Right lobe of liver (tissue), 6 donors: ENCODE results near the gene NUCKS1. TPM values are rescaled to one million over a fixed set of nuclear protein-coding genes. Genes with fewer than 3 reads are reported as not detected.

Experiments used
- ATAC-seq, 4 donors: fragments of 200-7000 bp; cut with Tn5 transposase; one replicate each; pipeline ENCODE4 v1.9.1; 2020; ENCODE audit warnings: mild to moderate bottlenecking in 4 of 4, moderate library complexity in 4 of 4
- DNase-seq, 3 donors: peaks; one replicate each; pipeline ENCODE4 v3.0.0-alpha.2; 2020
- H3K27ac ChIP-seq, 3 donors: fragments of 200-600 bp; one replicate each; pipeline ENCODE4 v1.8.0; 2022
- H3K27me3 ChIP-seq, 2 donors: fragments of 200-600 bp; one replicate each; pipeline ENCODE4 v1.8.0; 2022
- H3K36me3 ChIP-seq, 4 donors: fragments of 200-600 bp; sonication (generic) in 1 of 4; one replicate each; pipeline versions ENCODE4 v1.5.1 to v1.8.0; 2017 to 2022; ENCODE audit warnings: control low read depth in 1 of 4
- H3K4me1 ChIP-seq, 4 donors: fragments of 200-600 bp; sonication (generic) in 1 of 4; one replicate each; pipeline versions ENCODE4 v1.5.1 to v1.8.0; 2017 to 2022; ENCODE audit warnings: control low read depth in 1 of 4
- H3K4me3 ChIP-seq, 3 donors: fragments of 200-600 bp; one replicate each; pipeline ENCODE4 v1.8.0; 2022
- H3K9me3 ChIP-seq, 4 donors: fragments of 200-600 bp; sonication (generic) in 1 of 4; one replicate each; pipeline versions ENCODE4 v1.5.1 to v1.8.0; 2017 to 2022; ENCODE audit warnings: control low read depth in 1 of 4
- CTCF ChIP-seq, 4 donors: fragments of 200-600 bp in 3 of 4; fragments of 450-650 bp in 1 of 4; IDR thresholded peaks; one replicate each; pipeline versions ENCODE4 v1.5.1 to v1.8.0; 2016 to 2022; ENCODE audit warnings: antibody characterized with exemption in 4 of 4, mild to moderate bottlenecking in 2 of 4
- POLR2A ChIP-seq: fragments of 450-650 bp; IDR thresholded peaks from one replicate; pipeline ENCODE4 v1.6.1; 2017; ENCODE audit warnings: antibody characterized with exemption, mild to moderate bottlenecking
- WGBS: methylation state at CpG from one replicate; pipeline ENCODE4 v1.1.6; 2018; ENCODE audit warnings: low coverage, low lambda C conversion rate; ENCODE audit not compliant: insufficient coverage; ENCODE audit errors: missing lambda C conversion rate; 5-methylcytosine and 5-hydroxymethylcytosine counted together
- intact Hi-C, 2 donors: fragments of 100-400 bp; cut with DNase I; formaldehyde crosslinking; loops; one replicate each; pipeline versions ENCODE4 v1.11.2 to v1.14.1; 2022
- total RNA-seq, 6 experiments: library from RNA; depleted of rRNA in 2 of 6; stranded (reverse); fragments of >200 nt in 2 of 6; fragmentation: NEBNext Ultra II Directional in 3 of 6; extraction: Animal tissue kit (Norgen Biotek cat#: 25700) in 3 of 6; gene quantifications; one replicate each; pipeline versions ENCODE4 v1.1.0 to v1.2.4, GENCODE V29; 2016 to 2023
- donor health status: DM: no; HTN: yes; CAD: no.
- donor health status: DM: no; HTN: no; CAD: no.
- donor health status: DM: no; HTN: no; CAD: no.
- donor health status: DM: no; HTN: yes; CAD: no.
- donor health status: DM: no; HTN: yes; CAD: no.

The NUCKS1 gene
- total RNA-seq, 6 experiments from 2014 or later, result 32.8 to 91.1 (median 68.6) TPM

DNA sequence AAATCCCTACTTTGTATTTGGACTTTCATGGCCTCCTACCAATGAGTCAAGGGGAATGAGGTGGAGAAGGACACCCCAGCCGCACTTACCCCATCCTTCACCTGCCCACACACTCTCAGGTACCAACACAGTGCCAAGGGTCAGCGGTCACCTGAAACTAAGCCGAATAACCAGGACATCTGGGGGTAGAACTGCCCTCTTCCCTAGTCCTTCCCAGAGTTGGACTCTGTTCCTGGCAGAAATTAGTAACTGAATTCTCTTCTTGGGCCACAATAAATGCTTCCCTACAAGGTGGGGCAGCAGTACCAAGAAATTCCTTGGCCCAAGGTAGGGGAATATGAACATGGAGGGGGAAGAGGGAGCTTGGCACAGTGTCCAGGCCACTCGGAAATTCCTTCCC, 77.0 kb downstream of the NUCKS1 start:
- TF ChIP-seq POLR2A (no peak), CTCF (IDR thresholded peaks at IDR 0.05) (no peak)
- Histone ChIP-seq H3K4me3 (no peak overlapping the region), H3K9me3 (no peaks in the 10 kb centered on the region), H3K36me3 (no peaks in the 10 kb centered on the region), H3K4me1 (peaks cover 0 to 94% (median 43%) of the 10 kb centered on the region in 4 donors), H3K27ac (peak overlapping the region in 2 of 3 donors; percentile 55 to 77), H3K27me3 (no peaks in the 10 kb centered on the region)
- WGBS, result 33% methylated on average over 3 of the region's 4 CpGs
- intact Hi-C loops, result loop anchor here in 1 of 2 donors (5.0 kb wide), 1 partner anchor 34 kb away; no protein-coding TSS in a partner anchor
- peak; percentile 9 to 43 (median 30) for ATAC-seq
- peak in 2 of 3 donors; percentile 72 to 84 for DNase-seq

GRCh38 chr1:205672395-205672889, 77.5 kb downstream of the NUCKS1 start:
- 48% methylated on average over 8 of the region's 11 CpGs for WGBS
- no peaks in the 10 kb centered on the region for H3K27me3 ChIP-seq
- intact Hi-C loops, result loop anchor here in 1 of 2 donors (5.0 kb wide), 1 partner anchor 35 kb away; no protein-coding TSS in a partner anchor
- peak overlapping the region in 2 of 3 donors; percentile 32 to 77 for H3K27ac ChIP-seq
- no peaks in the 10 kb centered on the region for H3K36me3 ChIP-seq
- H3K4me3 ChIP-seq, result no peak overlapping the region
- H3K9me3 ChIP-seq, result no peaks in the 10 kb centered on the region
- DNase-seq (no peak), ATAC-seq (peak in 3 of 4 donors; percentile 18 to 41 (median 24))
- TF ChIP-seq CTCF (IDR thresholded peaks at IDR 0.05) (peak in 3 of 4 donors; percentile 23 to 46 (median 31)), POLR2A (no peak)
- H3K4me1 ChIP-seq, result peaks cover 0 to 91% (median 42%) of the 10 kb centered on the region in 4 donors

DNA sequence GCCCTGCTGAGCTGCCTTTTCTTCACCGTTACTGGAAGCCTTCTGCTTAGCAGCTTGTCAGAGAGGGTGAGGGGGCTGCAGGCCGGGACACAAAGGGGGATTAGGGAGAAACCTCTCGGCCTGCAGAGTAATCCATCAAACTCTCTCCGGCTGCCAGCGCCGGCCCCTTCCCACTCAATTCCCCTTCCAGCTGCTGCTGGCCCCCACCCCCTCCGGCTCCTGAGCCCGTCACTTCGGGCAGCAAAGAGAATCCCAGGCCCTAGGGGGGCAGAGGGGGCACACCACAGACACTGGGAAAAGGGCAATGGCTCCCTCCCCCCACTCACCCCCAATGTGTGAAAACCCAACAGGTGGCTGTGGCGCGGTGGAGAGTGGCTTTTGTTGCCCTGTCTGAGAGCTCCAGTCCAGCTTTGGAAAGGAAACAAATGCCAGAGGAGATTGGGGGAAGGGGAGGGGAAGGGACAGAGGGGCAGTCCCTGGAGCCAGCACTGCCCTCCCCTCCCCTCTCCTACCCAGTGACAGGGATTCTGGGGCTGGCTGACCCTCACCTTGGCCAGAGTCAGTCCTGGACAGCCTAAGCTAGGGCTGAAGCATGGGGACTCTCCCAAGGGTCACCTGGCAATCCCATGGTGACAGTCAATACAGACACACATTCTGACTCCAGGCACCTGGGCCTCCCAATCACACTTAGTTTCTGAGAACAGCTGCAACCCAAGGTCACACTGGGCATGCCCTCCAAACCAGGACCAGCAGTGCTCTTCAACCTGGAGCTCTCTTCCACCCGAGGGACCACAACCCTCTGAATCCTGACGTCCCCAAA, 79.2 kb downstream of the NUCKS1 start:
- peak overlapping the region; percentile 33 to 77 (median 53) for H3K27ac ChIP-seq

GRCh38 chr1:205670150-205670446, 79.9 kb downstream of the NUCKS1 start:
- Histone ChIP-seq H3K4me3 (peak overlapping the region; percentile 12 to 79 (median 45)), H3K27me3 (no peaks in the 10 kb centered on the region), H3K36me3 (no peaks in the 10 kb centered on the region), H3K9me3 (no peaks in the 10 kb centered on the region), H3K4me1 (peaks cover 0 to 84% (median 40%) of the 10 kb centered on the region in 4 donors), H3K27ac (peak overlapping the region; percentile 33 to 77 (median 53))
- 20% methylated on average over 1 of the region's 5 CpGs for WGBS
- intact Hi-C loops, result loop anchor here in 1 of 2 donors (5.0 kb wide), 1 partner anchor 37 kb away; no protein-coding TSS in a partner anchor
- DNase-seq (no peak), ATAC-seq (no peak)
- no peak for TF ChIP-seq CTCF (IDR thresholded peaks at IDR 0.05)
- TF ChIP-seq POLR2A, result no peak

More for the DNA sequence above, 79.2 kb downstream of the NUCKS1 start:
- intact Hi-C loops, result loop anchor here in 1 of 2 donors (5.0 kb wide), 1 partner anchor 36 kb away; no protein-coding TSS in a partner anchor
- H3K27me3 ChIP-seq, result no peaks in the 10 kb centered on the region
- TF ChIP-seq POLR2A (no peak), CTCF (IDR thresholded peaks at IDR 0.05) (no peak)
- H3K4me3 ChIP-seq, result peak overlapping the region; percentile 12 to 79 (median 45)
- no peaks in the 10 kb centered on the region for H3K36me3 ChIP-seq
- peak; percentile 62 to 96 (median 95) for DNase-seq
- peaks cover 0 to 84% (median 39%) of the 10 kb centered on the region in 4 donors for H3K4me1 ChIP-seq
- WGBS, result 23% methylated on average over 9 of the region's 13 CpGs
- peak; percentile 67 to 88 (median 80) for ATAC-seq
- no peaks in the 10 kb centered on the region for H3K9me3 ChIP-seq
